ENCODE measurements around the gene TACR1.
"Not testable (repeated sequence)": the region's sequence is repeated elsewhere in the genome, so short reads cannot be mapped to it uniquely, and the experiment has no call there.

Gene TACR1

DNA sequence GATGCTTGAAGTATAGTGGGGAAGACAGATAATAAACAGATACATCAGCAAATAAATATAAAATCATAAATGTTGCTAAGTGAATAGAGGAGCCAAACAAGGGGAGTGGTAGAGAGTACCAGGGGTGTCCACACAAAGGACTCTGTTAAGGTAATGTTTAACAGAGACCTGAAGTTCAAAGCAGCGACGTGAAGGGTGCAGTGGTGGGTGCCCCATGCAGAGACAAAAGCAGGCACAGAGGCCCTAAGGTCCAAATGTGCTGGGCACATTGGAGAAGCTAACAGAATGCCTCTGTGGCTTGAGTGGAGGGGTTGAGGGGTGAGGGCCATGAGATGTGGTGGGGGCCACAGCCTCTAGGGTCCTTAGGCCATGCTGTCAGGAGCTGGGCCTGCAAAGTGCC, 131.8 kb downstream of the TACR1 start:
- no peak overlapping the region for H3K4me3 ChIP-seq (ENCODE audit: extremely low read depth, insufficient read depth, low read length, poor library complexity, severe bottlenecking)
- no peaks in the 10 kb centered on the region for H3K9me3 ChIP-seq (ENCODE audit: control insufficient read depth, low read length)
- no peaks in the 10 kb centered on the region for H3K36me3 ChIP-seq (ENCODE audit: control insufficient read depth, insufficient read depth, low read length)
- H3K27ac ChIP-seq (ENCODE audit: low read depth, low read length, severe bottlenecking), result no peak overlapping the region
- 95 to 100% methylated on average over 2 of the region's 2 CpGs for WGBS, 2 experiments (ENCODE audit: insufficient coverage in 2 of 2)
- H3K4me1 ChIP-seq (ENCODE audit: control insufficient read depth, insufficient read depth, low read length, poor library complexity, severe bottlenecking), result no peaks in the 10 kb centered on the region

DNA sequence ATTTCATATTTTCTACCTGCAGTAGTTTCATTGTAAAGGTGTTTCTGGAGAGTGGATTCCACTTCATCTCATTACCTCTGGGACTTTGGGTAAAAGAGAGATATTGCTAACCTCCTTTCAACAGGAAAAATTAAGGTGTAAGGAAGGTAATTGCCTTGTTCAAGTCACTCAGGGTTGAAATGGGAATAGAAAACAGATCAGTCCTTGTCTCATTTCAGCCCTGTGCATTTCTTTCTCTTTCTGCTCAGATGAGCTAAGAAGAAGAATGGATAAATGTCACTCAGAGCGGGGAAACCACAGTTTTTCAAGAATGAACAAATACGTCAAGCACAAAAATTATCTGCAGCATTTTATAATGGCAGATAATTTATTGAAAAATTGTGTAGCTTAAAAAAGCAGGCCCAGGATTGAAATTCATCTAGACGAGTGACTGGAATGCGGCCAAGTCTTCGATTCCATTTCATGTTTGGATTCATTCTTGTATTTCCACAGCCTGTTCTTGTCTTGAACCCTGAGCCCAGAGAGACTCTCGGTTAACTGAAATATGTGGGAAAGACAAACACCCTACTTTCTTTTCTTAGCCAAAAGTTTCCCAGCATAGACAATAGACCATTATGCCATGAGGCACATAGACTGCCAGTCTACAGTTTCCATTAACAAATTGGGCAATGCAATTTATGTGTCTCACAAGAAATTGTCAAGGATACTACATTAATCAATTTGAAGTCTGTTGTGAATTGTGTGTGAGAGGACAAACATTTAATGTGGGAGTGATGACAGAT, 133.0 kb downstream of the TACR1 start:
- Histone ChIP-seq H3K27ac (ENCODE audit: low read depth, low read length, severe bottlenecking) (no peak overlapping the region), H3K4me3 (ENCODE audit: extremely low read depth, insufficient read depth, low read length, poor library complexity, severe bottlenecking) (no peak overlapping the region)
- WGBS, 2 experiments (ENCODE audit: insufficient coverage in 2 of 2), result 88 to 100% methylated on average over 2 to 4 of the region's 6 CpGs

GRCh38 chr2:75065402-75066008, 133.8 kb downstream of the TACR1 start:
- Histone ChIP-seq H3K4me1 (ENCODE audit: control insufficient read depth, insufficient read depth, low read length, poor library complexity, severe bottlenecking) (no peaks in the 10 kb centered on the region), H3K9me3 (ENCODE audit: control insufficient read depth, low read length) (no peaks in the 10 kb centered on the region), H3K36me3 (ENCODE audit: control insufficient read depth, insufficient read depth, low read length) (no peaks in the 10 kb centered on the region), H3K27ac (ENCODE audit: low read depth, low read length, severe bottlenecking) (no peak overlapping the region), H3K4me3 (ENCODE audit: extremely low read depth, insufficient read depth, low read length, poor library complexity, severe bottlenecking) (no peak overlapping the region)
- 83 to 89% methylated on average over 5 to 6 of the region's 8 CpGs for WGBS, 2 experiments (ENCODE audit: insufficient coverage in 2 of 2)

More for the DNA sequence above, 133.0 kb downstream of the TACR1 start:
- Histone ChIP-seq H3K36me3 (ENCODE audit: control insufficient read depth, insufficient read depth, low read length) (no peaks in the 10 kb centered on the region), H3K9me3 (ENCODE audit: control insufficient read depth, low read length) (no peaks in the 10 kb centered on the region), H3K4me1 (ENCODE audit: control insufficient read depth, insufficient read depth, low read length, poor library complexity, severe bottlenecking) (no peaks in the 10 kb centered on the region)

- Histone ChIP-seq H3K4me1 (ENCODE audit: control insufficient read depth, insufficient read depth, low read length, poor library complexity, severe bottlenecking) (no peaks in the 10 kb centered on the region), H3K36me3 (ENCODE audit: control insufficient read depth, insufficient read depth, low read length) (no peaks in the 10 kb centered on the region), H3K9me3 (ENCODE audit: control insufficient read depth, low read length) (no peaks in the 10 kb centered on the region), H3K4me3 (ENCODE audit: extremely low read depth, insufficient read depth, low read length, poor library complexity, severe bottlenecking) (no peak overlapping the region), H3K27ac (ENCODE audit: low read depth, low read length, severe bottlenecking) (no peak overlapping the region)
- WGBS, 2 experiments (ENCODE audit: insufficient coverage in 2 of 2), result 56 to 92% methylated on average over 4 to 6 of the region's 8 CpGs
These were observed 134.5 kb downstream of the TACR1 start for GRCh38 chr2:75064691-75065396.

DNA sequence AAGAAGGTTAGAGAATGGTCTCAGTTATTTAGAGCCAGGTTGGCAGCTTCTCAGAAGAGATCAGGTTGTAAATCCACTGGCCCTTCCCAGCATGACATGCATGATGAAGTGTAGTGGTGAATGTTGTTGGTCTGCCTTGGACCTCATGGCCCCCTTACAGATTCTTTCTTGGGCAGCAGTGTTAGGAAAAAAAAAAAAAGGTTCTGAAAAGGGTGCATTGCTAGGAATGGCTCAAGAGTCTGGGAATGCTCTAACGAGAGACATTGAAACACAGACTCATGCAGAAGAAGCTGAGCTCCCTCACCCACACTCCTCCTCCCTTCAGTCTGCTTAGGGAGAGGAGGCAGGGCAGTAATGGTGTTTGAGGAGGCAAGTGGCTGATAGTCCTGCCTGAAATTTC, 135.4 kb downstream of the TACR1 start:
- no peaks in the 10 kb centered on the region for H3K4me1 ChIP-seq (ENCODE audit: control insufficient read depth, insufficient read depth, low read length, poor library complexity, severe bottlenecking)
- WGBS, 2 experiments (ENCODE audit: insufficient coverage in 2 of 2), result no CpG with 5 or more reads among the region's 1 CpG
- no peak overlapping the region for H3K27ac ChIP-seq (ENCODE audit: low read depth, low read length, severe bottlenecking)
- H3K4me3 ChIP-seq (ENCODE audit: extremely low read depth, insufficient read depth, low read length, poor library complexity, severe bottlenecking), result no peak overlapping the region
- H3K9me3 ChIP-seq (ENCODE audit: control insufficient read depth, low read length), result no peaks in the 10 kb centered on the region
- H3K36me3 ChIP-seq (ENCODE audit: control insufficient read depth, insufficient read depth, low read length), result no peaks in the 10 kb centered on the region

DNA sequence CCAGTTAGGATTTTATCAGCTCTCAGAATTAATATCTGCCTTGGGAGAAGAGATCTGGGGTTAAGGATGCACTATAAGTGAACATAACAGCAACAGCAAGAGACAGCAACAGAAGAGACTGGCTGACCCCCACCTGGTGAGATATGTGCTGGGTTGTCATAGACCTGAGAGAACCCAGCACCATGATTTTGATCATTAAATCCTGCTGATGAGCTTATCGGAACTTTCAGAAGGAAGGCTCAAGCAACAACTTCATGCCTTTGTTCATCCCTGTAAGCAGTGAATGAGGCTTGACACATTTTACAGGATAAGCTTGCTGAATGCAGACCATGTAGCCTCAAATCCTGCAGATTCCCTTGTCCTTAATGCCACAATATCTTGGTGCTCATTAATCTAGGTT, 140.9 kb downstream of the TACR1 start:
- no peak overlapping the region for H3K27ac ChIP-seq (ENCODE audit: low read depth, low read length, severe bottlenecking)
- no peaks in the 10 kb centered on the region for H3K36me3 ChIP-seq (ENCODE audit: control insufficient read depth, insufficient read depth, low read length)
- no peak overlapping the region for H3K4me3 ChIP-seq (ENCODE audit: extremely low read depth, insufficient read depth, low read length, poor library complexity, severe bottlenecking)
- 63 to 100% methylated on average over 1 of the region's 1 CpG for WGBS, 2 experiments (ENCODE audit: insufficient coverage in 2 of 2)
- no peaks in the 10 kb centered on the region for H3K4me1 ChIP-seq (ENCODE audit: control insufficient read depth, insufficient read depth, low read length, poor library complexity, severe bottlenecking)
- H3K9me3 ChIP-seq (ENCODE audit: control insufficient read depth, low read length), result no peaks in the 10 kb centered on the region

DNA sequence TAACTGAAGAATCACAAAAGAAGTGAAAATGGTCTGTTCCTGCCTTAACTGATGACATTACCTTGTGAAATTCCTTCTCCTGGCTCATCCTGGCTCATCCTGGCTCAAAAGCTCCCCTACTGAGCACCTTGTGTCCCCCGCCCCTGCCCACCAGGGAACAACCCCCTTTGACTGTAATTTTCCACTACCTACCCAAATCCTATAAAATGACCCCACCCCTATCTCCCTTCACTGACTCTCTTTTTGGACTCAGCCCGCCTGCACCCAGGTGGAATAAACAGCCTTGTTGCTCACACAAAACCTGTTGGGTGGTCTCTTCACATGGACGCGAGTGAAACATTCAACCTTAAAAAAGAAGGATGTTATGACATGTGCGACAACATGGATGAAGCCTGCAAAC, 142.2 kb downstream of the TACR1 start:
- H3K4me1 ChIP-seq (ENCODE audit: control insufficient read depth, insufficient read depth, low read length, poor library complexity, severe bottlenecking); H3K27ac ChIP-seq (ENCODE audit: low read depth, low read length, severe bottlenecking); H3K4me3 ChIP-seq (ENCODE audit: extremely low read depth, insufficient read depth, low read length, poor library complexity, severe bottlenecking); H3K36me3 ChIP-seq (ENCODE audit: control insufficient read depth, insufficient read depth, low read length); H3K9me3 ChIP-seq (ENCODE audit: control insufficient read depth, low read length): not testable (repeated sequence)
- 40 to 43% methylated on average over 2 of the region's 5 CpGs for WGBS, 2 experiments (ENCODE audit: insufficient coverage in 2 of 2)

- no peaks in the 10 kb centered on the region for H3K9me3 ChIP-seq (ENCODE audit: control insufficient read depth, low read length)
- H3K27ac ChIP-seq (ENCODE audit: low read depth, low read length, severe bottlenecking), result no peak overlapping the region
- H3K4me3 ChIP-seq (ENCODE audit: extremely low read depth, insufficient read depth, low read length, poor library complexity, severe bottlenecking), result no peak overlapping the region
- H3K4me1 ChIP-seq (ENCODE audit: control insufficient read depth, insufficient read depth, low read length, poor library complexity, severe bottlenecking), result no peaks in the 10 kb centered on the region
- no peaks in the 10 kb centered on the region for H3K36me3 ChIP-seq (ENCODE audit: control insufficient read depth, insufficient read depth, low read length)
- WGBS, 2 experiments (ENCODE audit: insufficient coverage in 2 of 2), result 21 to 25% methylated on average over 5 to 8 of the region's 10 CpGs
These were observed 143.3 kb downstream of the TACR1 start for GRCh38 chr2:75055820-75056675.

DNA sequence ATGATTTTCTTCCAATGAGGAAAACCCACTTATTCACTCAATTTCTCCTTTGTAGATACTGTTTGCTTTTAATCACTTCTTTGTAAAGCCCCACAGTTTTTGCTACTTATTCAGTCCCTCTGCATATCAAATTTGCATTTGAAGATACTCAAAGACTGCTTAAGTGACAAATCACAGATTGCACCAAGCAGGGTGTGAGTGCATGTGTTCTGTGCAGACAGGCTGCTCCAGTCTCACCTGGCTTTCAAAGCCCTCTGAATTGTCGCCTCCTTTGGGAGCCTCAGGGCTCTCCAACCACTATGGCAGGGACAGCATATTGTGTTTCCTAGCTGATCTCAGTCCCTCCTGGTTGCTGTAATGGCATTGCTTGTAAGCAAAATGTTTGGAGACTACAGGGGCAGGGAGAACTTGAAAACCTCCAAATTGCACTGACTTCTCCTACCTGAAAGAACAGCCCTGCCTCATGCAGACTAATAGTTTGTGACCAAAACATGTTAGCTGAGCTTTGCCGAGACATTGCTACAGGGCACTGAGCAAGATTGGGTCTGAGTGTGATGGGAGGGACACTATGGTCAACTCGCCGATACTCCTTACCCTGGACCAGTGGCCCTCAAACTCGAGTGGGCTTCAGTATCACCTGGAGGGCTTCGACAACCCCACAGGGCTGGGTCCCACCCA, 144.0 kb downstream of the TACR1 start:
- Histone ChIP-seq H3K36me3 (ENCODE audit: control insufficient read depth, insufficient read depth, low read length) (no peaks in the 10 kb centered on the region), H3K9me3 (ENCODE audit: control insufficient read depth, low read length) (no peaks in the 10 kb centered on the region), H3K4me3 (ENCODE audit: extremely low read depth, insufficient read depth, low read length, poor library complexity, severe bottlenecking) (no peak overlapping the region), H3K4me1 (ENCODE audit: control insufficient read depth, insufficient read depth, low read length, poor library complexity, severe bottlenecking) (no peaks in the 10 kb centered on the region), H3K27ac (ENCODE audit: low read depth, low read length, severe bottlenecking) (no peak overlapping the region)
- WGBS, 2 experiments (ENCODE audit: insufficient coverage in 2 of 2), result 39% methylated on average over 5 to 6 of the region's 6 CpGs

- Histone ChIP-seq H3K9me3 (ENCODE audit: control insufficient read depth, low read length) (no peaks in the 10 kb centered on the region), H3K27ac (ENCODE audit: low read depth, low read length, severe bottlenecking) (no peak overlapping the region), H3K4me3 (ENCODE audit: extremely low read depth, insufficient read depth, low read length, poor library complexity, severe bottlenecking) (no peak overlapping the region), H3K36me3 (ENCODE audit: control insufficient read depth, insufficient read depth, low read length) (no peaks in the 10 kb centered on the region), H3K4me1 (ENCODE audit: control insufficient read depth, insufficient read depth, low read length, poor library complexity, severe bottlenecking) (no peaks in the 10 kb centered on the region)
- 75 to 90% methylated on average over 2 of the region's 2 CpGs for WGBS, 2 experiments (ENCODE audit: insufficient coverage in 2 of 2)
These were observed 145.0 kb downstream of the TACR1 start for GRCh38 chr2:75054296-75054695.

Measured in mesodermal cell (in vitro differentiated cells).